IPS DF 4.7 (cell line): ENCODE results near the gene EPX.

Experiments used
- DNase-seq: peaks from one replicate; pipeline ENCODE4 v3.0.0-alpha.2; 2013; ENCODE audit warnings: low spot score; ENCODE audit errors: extremely low read depth

The EPX gene

GRCh38 chr17:58186591-58186990 lies 5.9 kb upstream of the EPX start:
- DNase-seq: no peak

DNA sequence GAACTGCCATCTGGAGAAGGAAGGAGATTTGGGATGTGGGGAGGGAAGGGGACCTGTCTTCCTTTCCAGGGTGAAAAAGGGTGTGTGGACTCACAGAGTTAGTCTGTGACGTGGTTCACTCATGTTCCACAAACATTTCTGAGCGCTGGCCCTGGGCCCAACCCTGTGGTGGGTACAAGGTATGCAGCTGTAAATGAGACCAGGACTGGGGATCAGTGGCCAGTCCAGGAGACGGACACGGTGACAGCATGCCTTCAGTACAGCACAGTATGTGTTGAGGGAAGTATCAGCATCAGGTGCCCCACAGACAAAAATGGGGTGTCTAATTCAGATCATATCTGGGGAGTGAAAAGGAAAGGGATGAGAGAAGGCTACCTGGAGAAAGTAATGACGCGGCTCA lies 5.5 kb upstream of the EPX start:
- DNase-seq: no peak

DNA sequence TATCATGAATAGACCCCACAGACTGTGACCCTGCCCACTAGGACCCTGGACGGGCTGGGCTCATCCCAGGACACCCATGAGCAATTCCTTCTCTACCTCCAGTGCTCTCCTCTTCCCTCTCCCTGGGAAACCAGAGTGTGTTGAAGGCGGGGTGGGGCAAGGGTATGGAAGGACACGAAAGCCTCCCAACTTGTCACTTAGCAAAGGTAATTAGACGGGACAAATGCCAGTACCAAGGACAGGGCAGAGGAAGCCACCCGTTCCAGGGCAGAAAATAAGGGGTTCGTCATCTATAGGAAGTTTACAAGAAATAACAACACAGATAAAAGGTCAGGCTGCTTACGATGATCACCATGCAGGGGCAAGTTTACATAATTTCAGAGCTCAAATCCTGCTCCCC lies 4.9 kb upstream of the EPX start:
- DNase-seq: no peak

- no peak for DNase-seq
Measured at GRCh38 chr17:58189436-58190146, 2.9 kb upstream of the EPX start.

GRCh38 chr17:58191241-58191896 lies 1.2 kb upstream of the EPX start:
- no peak for DNase-seq

GRCh38 chr17:58193641-58194255 lies 1.2 kb downstream of the EPX start:
- no peak for DNase-seq

DNA sequence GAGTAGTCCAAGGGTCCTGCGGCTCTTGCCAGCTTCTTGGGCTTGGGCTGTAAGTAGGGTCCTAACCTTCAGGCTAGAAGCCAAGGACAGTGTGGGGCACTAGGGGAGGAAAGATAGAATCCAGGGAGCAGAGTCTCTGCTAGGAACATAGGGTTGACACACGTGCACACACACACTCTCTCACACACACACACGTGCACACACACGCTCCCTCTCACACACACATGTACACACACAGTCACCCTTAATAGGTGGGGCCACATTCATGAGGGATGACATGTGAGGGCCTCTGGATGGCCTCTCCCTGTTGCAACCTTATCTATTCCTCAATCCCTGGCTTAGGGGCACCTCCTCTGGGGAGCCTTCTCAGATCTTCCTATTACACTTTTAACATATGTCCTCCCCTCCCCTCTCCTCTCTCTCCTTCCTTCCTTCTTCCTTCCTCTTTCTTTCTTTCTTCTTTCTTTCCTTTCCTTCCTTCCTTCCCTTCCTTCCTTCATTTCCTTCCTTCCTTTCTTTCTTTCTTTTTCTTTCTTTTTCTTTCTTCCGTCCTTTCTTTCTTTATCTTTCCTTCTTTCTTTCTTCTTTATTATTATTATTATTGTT lies 3.1 kb downstream of the EPX start:
- no peak for DNase-seq

GRCh38 chr17:58196610-58197009 lies 4.1 kb downstream of the EPX start:
- no peak for DNase-seq

DNA sequence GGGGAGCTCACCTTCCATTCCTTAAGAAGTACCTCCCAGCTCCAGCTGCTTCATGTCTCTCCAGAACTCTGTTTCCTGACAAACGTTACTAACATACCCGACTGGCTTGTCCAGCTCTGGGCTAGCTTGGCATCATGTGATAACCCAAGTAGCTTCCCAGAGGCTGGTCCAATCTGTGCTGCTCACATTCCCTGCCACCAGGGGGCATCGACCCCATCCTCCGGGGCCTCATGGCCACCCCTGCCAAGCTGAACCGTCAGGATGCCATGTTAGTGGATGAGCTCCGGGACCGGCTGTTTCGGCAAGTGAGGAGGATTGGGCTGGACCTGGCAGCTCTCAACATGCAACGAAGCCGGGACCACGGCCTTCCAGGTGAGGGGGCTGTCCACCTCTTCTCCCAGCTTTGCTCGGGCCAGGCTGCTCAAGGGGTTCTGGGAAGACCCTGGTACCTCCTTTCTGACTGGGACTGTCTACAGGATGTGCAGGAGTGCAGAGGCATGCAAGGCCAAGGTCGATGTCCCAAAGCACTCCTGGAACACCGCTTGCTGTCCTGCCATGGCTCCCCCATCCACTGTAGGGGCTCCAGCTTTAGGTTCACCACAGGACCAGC lies 7.6 kb downstream of the EPX start:
- DNase-seq: no peak

GRCh38 chr17:58202859-58203258 lies 10.3 kb downstream of the EPX start:
- DNase-seq: no peak

- no peak for DNase-seq
Measured at GRCh38 chr17:58204796-58205195, 12.3 kb downstream of the EPX start.

- DNase-seq: no peak
Measured at GRCh38 chr17:58205936-58206335, 13.4 kb downstream of the EPX start.

- no peak for DNase-seq
Measured at GRCh38 chr17:58207451-58207850, 14.9 kb downstream of the EPX start.

- no peak for DNase-seq
Measured at GRCh38 chr17:58208344-58208743, 15.8 kb downstream of the EPX start.

DNA sequence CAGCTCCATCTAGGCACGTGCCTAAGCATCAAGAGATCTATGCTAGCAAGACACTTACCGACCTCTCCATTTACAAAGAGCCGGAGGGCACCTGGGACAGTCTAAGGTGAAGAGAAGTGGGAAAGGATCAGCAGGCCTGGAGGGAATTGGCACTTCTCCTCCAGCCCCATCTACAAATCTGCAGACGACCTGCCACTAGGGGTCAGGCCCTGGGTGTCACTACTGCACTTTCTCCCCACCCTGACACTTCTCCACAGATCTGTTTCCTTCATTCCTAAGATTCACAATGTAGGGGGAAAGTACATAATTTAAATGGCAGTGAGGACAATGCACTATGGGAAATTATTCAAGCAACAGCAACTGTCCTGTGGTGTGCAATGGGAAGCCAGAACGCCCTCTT lies 18.4 kb downstream of the EPX start:
- DNase-seq: no peak

DNA sequence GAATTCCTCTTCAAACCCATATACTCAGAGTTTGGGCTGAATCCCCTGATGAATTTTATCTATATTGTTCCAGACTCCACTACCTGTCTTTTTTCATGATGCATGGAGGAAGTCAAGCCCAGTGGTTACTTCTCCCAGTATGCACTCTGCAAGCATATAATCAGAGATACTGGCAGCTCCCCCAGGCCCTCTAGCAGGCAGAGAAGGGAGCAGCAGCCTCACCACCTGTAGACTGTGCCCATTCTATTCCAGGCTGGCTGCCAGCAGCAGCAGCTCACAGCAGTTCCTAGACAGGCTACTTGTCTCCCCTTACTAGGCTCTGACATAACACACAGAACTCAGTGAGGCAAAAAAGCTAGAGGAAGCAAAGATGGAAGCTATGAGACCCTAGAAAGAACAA lies 23.2 kb downstream of the EPX start:
- DNase-seq: no peak

GRCh38 chr17:58217766-58218165 lies 25.2 kb downstream of the EPX start:
- DNase-seq: no peak

DNA sequence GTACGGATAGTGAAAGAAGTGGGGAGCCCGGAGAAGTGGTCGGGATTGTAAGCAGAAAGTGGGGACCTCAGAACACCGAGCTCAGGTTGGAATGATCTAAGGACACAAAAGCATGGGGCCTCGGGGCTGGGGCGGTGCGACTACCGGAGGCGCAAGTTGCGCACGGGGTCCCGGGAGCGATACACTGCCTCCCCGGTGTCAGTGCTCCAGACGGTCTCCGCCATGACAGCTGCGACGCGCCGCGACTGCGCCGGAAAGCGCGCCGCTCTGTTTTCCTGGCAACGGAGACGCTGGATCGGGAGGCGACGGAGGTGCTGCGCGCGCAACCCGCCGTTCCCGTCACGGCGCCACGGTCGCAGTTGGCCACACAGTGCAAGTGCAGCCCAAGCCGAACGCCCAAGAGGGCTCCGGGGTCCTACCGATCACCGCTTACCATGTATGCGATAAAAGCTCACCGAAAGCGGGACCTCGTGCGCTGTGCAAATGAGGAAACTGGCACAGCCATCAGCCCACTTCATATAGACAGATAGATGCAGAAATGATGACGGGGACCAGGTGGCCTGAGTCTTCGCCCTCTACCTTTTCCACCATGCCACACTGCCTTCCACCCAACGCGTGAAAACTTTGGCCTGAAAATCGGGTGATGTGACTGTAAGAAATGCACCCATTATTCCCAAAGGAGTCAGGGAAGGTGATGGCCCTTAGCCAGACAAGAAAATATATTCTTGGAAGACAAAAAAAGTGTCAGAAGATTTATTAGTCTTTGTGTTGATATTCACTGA lies 26.7 kb downstream of the EPX start, which contains the start of gene MKS1:
Gene MKS1 (minus strand): TSS at position 249 of the 782 bp plus-strand sequence. CDS start 25 bp downstream, at position 224.
- DNase-seq: peak; percentile 66

DNA sequence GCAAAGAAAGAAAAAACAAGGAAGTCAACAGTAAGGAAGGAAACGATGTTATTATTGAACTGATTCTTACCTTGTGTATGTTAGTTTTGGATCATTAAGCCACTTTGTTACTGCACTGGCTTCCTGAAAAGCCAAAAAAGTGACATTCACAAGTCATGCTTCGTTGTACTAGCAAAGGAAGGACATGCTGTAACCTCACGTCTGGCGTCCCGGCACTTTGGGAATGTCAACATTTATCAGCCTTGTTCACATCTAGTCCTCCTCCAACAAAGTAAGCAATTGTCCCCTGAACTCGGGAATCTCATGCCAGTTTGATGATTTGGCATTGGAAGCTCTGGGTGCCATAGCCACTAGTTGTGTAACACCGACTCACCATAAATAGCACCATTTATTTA lies 27.3 kb downstream of the EPX start:
- DNase-seq: no peak

DNA sequence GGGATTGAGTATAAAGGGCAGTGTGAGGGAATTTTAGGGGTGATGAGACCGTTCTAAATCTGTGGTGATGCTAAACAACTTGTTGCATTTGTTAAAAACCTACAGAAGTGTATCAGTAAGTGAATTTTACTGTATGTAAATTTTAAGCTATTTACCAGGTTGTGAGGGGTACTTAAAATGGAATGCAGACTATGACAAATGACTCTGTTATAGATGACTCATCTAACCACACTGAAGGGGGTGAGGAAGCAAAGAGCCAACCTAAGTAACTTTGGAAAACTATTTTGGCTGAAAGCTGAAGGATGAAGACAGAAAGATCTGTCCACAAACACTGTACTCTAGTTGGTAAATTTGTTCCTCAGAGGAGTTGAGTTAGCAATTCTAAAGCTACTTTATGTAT lies 31.8 kb downstream of the EPX start:
- DNase-seq: no peak

GRCh38 chr17:58227733-58228132 lies 35.2 kb downstream of the EPX start:
- no peak for DNase-seq
